SU-DHL-6 (cell line): ENCODE data around the gene SMURF2.

Experiments
- CTCF ChIP-seq: fragments of 200-600 bp; sonication (generic); IDR thresholded peaks from one replicate; pipeline ENCODE4 v1.5.1; 2017; ENCODE audit warnings: antibody characterized with exemption, mild to moderate bottlenecking, low read length, moderate library complexity; ENCODE audit not compliant: insufficient read depth, poor library complexity, severe bottlenecking
- EZH2phosphoT487 ChIP-seq: fragments of 200-600 bp; sonication (generic), shearing (Covaris generic); conservative IDR thresholded peaks from 2 replicates; pipeline ENCODE4 v1.6.1; 2018; ENCODE audit warnings: mild to moderate bottlenecking, antibody characterized with exemption, low read length, moderate library complexity, mixed read lengths

- TF ChIP-seq CTCF (no peak), EZH2phosphoT487 (no peak)
Observed at GRCh38 chr17:64647817-64648216, 14.3 kb downstream of the SMURF2 start.
